ENCODE results near the gene MSI2.

- TF ChIP-seq, protein P1, sequence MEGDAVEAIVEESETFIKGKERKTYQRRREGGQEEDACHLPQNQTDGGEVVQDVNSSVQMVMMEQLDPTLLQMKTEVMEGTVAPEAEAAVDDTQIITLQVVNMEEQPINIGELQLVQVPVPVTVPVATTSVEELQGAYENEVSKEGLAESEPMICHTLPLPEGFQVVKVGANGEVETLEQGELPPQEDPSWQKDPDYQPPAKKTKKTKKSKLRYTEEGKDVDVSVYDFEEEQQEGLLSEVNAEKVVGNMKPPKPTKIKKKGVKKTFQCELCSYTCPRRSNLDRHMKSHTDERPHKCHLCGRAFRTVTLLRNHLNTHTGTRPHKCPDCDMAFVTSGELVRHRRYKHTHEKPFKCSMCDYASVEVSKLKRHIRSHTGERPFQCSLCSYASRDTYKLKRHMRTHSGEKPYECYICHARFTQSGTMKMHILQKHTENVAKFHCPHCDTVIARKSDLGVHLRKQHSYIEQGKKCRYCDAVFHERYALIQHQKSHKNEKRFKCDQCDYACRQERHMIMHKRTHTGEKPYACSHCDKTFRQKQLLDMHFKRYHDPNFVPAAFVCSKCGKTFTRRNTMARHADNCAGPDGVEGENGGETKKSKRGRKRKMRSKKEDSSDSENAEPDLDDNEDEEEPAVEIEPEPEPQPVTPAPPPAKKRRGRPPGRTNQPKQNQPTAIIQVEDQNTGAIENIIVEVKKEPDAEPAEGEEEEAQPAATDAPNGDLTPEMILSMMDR (IDR thresholded peaks at IDR 0.05; ENCODE audit: insufficient read depth, low read length, poor library complexity, severe bottlenecking), result no peak
- no peak for TF ChIP-seq EZH2phosphoT487 (conservative IDR thresholded peaks at IDR 0.05; ENCODE audit: low read length)
Measured at GRCh38 chr17:57245786-57246185, 10.5 kb upstream of the MSI2 start.

Measured in SU-DHL-6 (cell line).